Left ventricle myocardium inferior (tissue), 1 donor: ENCODE results near the gene TGFBR3. TPM values are rescaled to one million over a fixed set of nuclear protein-coding genes. Genes with fewer than 3 reads are reported as not detected.

ENCODE experiments used
- DNase-seq: peaks from one replicate; pipeline ENCODE4 v3.0.0-alpha.2; 2020
- H3K27ac ChIP-seq: fragments of 200-600 bp; replicated peaks from 2 replicates; pipeline ENCODE4 v1.8.0; 2021
- H3K27me3 ChIP-seq: fragments of 200-600 bp; 2 replicates; pipeline ENCODE4 v1.8.0; 2021; ENCODE audit warnings: low read depth
- H3K36me3 ChIP-seq: fragments of 200-600 bp; 2 replicates; pipeline ENCODE4 v1.8.0; 2021
- H3K4me1 ChIP-seq: fragments of 200-600 bp; 2 replicates; pipeline ENCODE4 v1.8.0; 2021
- H3K4me3 ChIP-seq: fragments of 200-600 bp; 2 replicates; pipeline ENCODE4 v1.8.0; 2021; ENCODE audit warnings: mild to moderate bottlenecking, moderate library complexity
- H3K9me3 ChIP-seq: fragments of 200-600 bp; replicated peaks from 2 replicates; pipeline ENCODE4 v1.8.0; 2021
- intact Hi-C: fragments of 100-400 bp; cut with micrococcal nuclease; formaldehyde crosslinking; loops from one replicate; pipeline ENCODE4 v1.11.0; 2022
- total RNA-seq: library from RNA; stranded (reverse); fragmentation: NEBNext Ultra II Directional; extraction: Animal tissue kit (Norgen Biotek cat#: 25700); gene quantifications from one replicate; pipeline ENCODE4 v1.2.1, GENCODE V29; 2021
- TF ChIP-seq, protein P1 (sequence below): fragments of 200-600 bp; IDR thresholded peaks from 2 replicates; pipeline ENCODE4 v1.8.0; 2021; ENCODE audit warnings: antibody characterized with exemption, mild to moderate bottlenecking, borderline replicate concordance
- donor health status: DM: no; HTN: yes; CAD: no; lungs with severe emphysema.

TGFBR3 gene
- total RNA-seq, 1 donor from 2014 or later: 24.6 TPM

- Histone ChIP-seq H3K27me3 (no peaks in the 10 kb centered on the region), H3K4me3 (no peak overlapping the region), H3K27ac (no peak overlapping the region), H3K36me3 (no peaks in the 10 kb centered on the region), H3K9me3 (peaks cover 7% of the 10 kb centered on the region), H3K4me1 (no peaks in the 10 kb centered on the region)
- no peak for DNase-seq
- TF ChIP-seq, protein P1, sequence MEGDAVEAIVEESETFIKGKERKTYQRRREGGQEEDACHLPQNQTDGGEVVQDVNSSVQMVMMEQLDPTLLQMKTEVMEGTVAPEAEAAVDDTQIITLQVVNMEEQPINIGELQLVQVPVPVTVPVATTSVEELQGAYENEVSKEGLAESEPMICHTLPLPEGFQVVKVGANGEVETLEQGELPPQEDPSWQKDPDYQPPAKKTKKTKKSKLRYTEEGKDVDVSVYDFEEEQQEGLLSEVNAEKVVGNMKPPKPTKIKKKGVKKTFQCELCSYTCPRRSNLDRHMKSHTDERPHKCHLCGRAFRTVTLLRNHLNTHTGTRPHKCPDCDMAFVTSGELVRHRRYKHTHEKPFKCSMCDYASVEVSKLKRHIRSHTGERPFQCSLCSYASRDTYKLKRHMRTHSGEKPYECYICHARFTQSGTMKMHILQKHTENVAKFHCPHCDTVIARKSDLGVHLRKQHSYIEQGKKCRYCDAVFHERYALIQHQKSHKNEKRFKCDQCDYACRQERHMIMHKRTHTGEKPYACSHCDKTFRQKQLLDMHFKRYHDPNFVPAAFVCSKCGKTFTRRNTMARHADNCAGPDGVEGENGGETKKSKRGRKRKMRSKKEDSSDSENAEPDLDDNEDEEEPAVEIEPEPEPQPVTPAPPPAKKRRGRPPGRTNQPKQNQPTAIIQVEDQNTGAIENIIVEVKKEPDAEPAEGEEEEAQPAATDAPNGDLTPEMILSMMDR: no peak
- intact Hi-C loops: no loop called here
Observed at GRCh38 chr1:91630803-91631202, 255.1 kb downstream of the TGFBR3 start.

Other genes with a start within 250 kb of the TGFBR3 start
- not detected for gene BRDT, start 63.2 kb upstream of the TGFBR3 start, total RNA-seq
- 0.19 TPM for gene EPHX4, start 143.8 kb upstream of the TGFBR3 start, total RNA-seq
- not detected for gene SETSIP, start 189.3 kb upstream of the TGFBR3 start, total RNA-seq
- gene BTBD8, start 194.2 kb upstream of the TGFBR3 start, total RNA-seq: 4.0 TPM